Type B pancreatic cell (in vitro differentiated cells): ENCODE data around the gene GBF1. TPM values are rescaled to one million over a fixed set of nuclear protein-coding genes. Genes with fewer than 3 reads are reported as not detected.
A peak's percentile ranks its signal among the peaks of the same experiment; 100 is the strongest.

Experiments
- DNase-seq: peaks from one replicate; pipeline ENCODE4 v3.0.0; 2021; ENCODE audit warnings: mixed read lengths; ENCODE audit not compliant: unreplicated experiment; ENCODE audit errors: extremely low spot score
- H3K27ac Mint-ChIP-seq: 2 replicates; pipeline ENCODE4 v1.8.0; 2021; ENCODE audit warnings: mild to moderate bottlenecking, mixed read lengths
- H3K27me3 Mint-ChIP-seq: 2 replicates; pipeline ENCODE4 v1.8.0; 2021; ENCODE audit warnings: mixed read lengths
- H3K36me3 Mint-ChIP-seq: 2 replicates; pipeline ENCODE4 v1.8.0; 2021; ENCODE audit warnings: mixed read lengths
- H3K4me1 Mint-ChIP-seq: one replicate; pipeline ENCODE4 v1.8.0; 2021; ENCODE audit warnings: mixed read lengths; ENCODE audit not compliant: unreplicated experiment
- H3K4me3 Mint-ChIP-seq: 2 replicates; pipeline ENCODE4 v1.8.0; 2021; ENCODE audit warnings: mild to moderate bottlenecking, mixed read lengths
- H3K9me3 Mint-ChIP-seq: 2 replicates; pipeline ENCODE4 v1.8.0; 2021; ENCODE audit warnings: mixed read lengths
- CTCF ChIP-seq: fragments of 200-600 bp; sonication (generic); conservative IDR thresholded peaks from 2 replicates; pipeline ENCODE4 v1.5.0; 2021; ENCODE audit warnings: antibody characterized with exemption, mild to moderate bottlenecking
- total RNA-seq: library from RNA; stranded (reverse); gene quantifications from 2 replicates; pipeline ENCODE4 v1.2.1, GENCODE V29; 2021; ENCODE audit warnings: low replicate concordance

Gene GBF1
- total RNA-seq, 1 donor from 2014 or later = 48.7 TPM

GRCh38 chr10:102393411-102394078 is 148.2 kb downstream of the GBF1 start:
- no peak for DNase-seq
- H3K27me3 Mint-ChIP-seq = peaks cover 24% of the 10 kb centered on the region
- no peaks in the 10 kb centered on the region for H3K9me3 Mint-ChIP-seq
- peak overlapping the region; percentile 84 for H3K27ac Mint-ChIP-seq
- peak overlapping the region; percentile 92 for H3K4me3 Mint-ChIP-seq
- peaks cover 13% of the 10 kb centered on the region for H3K4me1 Mint-ChIP-seq
- no peaks in the 10 kb centered on the region for H3K36me3 Mint-ChIP-seq
- no peak for TF ChIP-seq CTCF

GRCh38 chr10:102394079-102394800 is 148.9 kb downstream of the GBF1 start:
- Mint-ChIP-seq H3K4me1 (peaks cover 13% of the 10 kb centered on the region), H3K27me3 (peaks cover 21% of the 10 kb centered on the region)

GRCh38 chr10:102394801-102395399 is 149.6 kb downstream of the GBF1 start:
- Mint-ChIP-seq H3K4me1 (peaks cover 13% of the 10 kb centered on the region), H3K9me3 (no peaks in the 10 kb centered on the region), H3K27ac (peak overlapping the region; percentile 99), H3K27me3 (peaks cover 19% of the 10 kb centered on the region), H3K36me3 (no peaks in the 10 kb centered on the region), H3K4me3 (peak overlapping the region; percentile 92)
- no peak for DNase-seq
- TF ChIP-seq CTCF = no peak

More at GRCh38 chr10:102394079-102394800, 148.9 kb downstream of the GBF1 start:
- peak overlapping the region; percentile 92 for H3K4me3 Mint-ChIP-seq
- no peaks in the 10 kb centered on the region for H3K9me3 Mint-ChIP-seq
- peak; percentile 93 for DNase-seq
- H3K36me3 Mint-ChIP-seq = no peaks in the 10 kb centered on the region
- H3K27ac Mint-ChIP-seq = peak overlapping the region; percentile 99
- TF ChIP-seq CTCF = peak; percentile 99

- Mint-ChIP-seq H3K4me1 (peaks cover 13% of the 10 kb centered on the region), H3K27ac (peak within 1 kb of the TSS; percentile 99), H3K36me3 (no peaks in the 10 kb centered on the region), H3K9me3 (no peaks in the 10 kb centered on the region), H3K4me3 (peak within 1 kb of the TSS; percentile 92), H3K27me3 (peaks cover 13% of the 10 kb centered on the region)
- DNase-seq = peak; percentile 91
- no peak for TF ChIP-seq CTCF
Observed at GRCh38 chr10:102395400-102396316, 150.3 kb downstream of the GBF1 start, which contains the start of gene NFKB2. TSS of gene NFKB2 (plus strand) at chr10:102395705. CDS start at chr10:102395960, 255 bp downstream.

GRCh38 chr10:102396317-102396650 is 151.0 kb downstream of the GBF1 start:
- Mint-ChIP-seq H3K27me3 (peaks cover 8% of the 10 kb centered on the region), H3K9me3 (no peaks in the 10 kb centered on the region), H3K27ac (peak overlapping the region; percentile 99), H3K36me3 (no peaks in the 10 kb centered on the region), H3K4me1 (peaks cover 13% of the 10 kb centered on the region), H3K4me3 (peak overlapping the region; percentile 92)
- no peak for TF ChIP-seq CTCF
- DNase-seq = no peak
